SK-N-MC (cell line): ENCODE data around the gene PACS1.

Source experiments
- DNase-seq: peaks from one replicate; pipeline ENCODE4 v3.0.0-alpha.2; 2011; ENCODE audit warnings: low read depth, low spot score
- H3K27ac ChIP-seq: fragments of 200-600 bp; sonication (generic); 2 replicates; pipeline ENCODE4 v1.5.1; 2016; ENCODE audit warnings: mixed run types
- H3K36me3 ChIP-seq: fragments of 200-600 bp; sonication (generic); 2 replicates; pipeline ENCODE4 v1.6.1; 2017; ENCODE audit warnings: antibody characterized with exemption, low read length, mixed read lengths; ENCODE audit not compliant: insufficient read depth
- H3K4me3 ChIP-seq: fragments of 200-600 bp; sonication (generic); 2 replicates; pipeline ENCODE4 v1.5.1; 2016
- H3K9ac ChIP-seq: fragments of 200-600 bp; sonication (generic); 2 replicates; pipeline ENCODE4 v1.8.0; 2017; ENCODE audit warnings: mixed run types, mixed read lengths; ENCODE audit not compliant: insufficient read length
- H3K9me3 ChIP-seq: fragments of 200-600 bp; sonication (generic); 2 replicates; pipeline ENCODE4 v1.6.1; 2017; ENCODE audit warnings: low read depth, mild to moderate bottlenecking, antibody characterized with exemption, low read length, moderate library complexity, mixed read lengths
- EZH2 ChIP-seq: fragments of 200-600 bp; sonication (generic); IDR thresholded peaks from one replicate; pipeline ENCODE4 v1.6.1; 2017; ENCODE audit warnings: antibody characterized with exemption
- FOXP2 ChIP-seq: optimal IDR thresholded peaks from 2 replicates; pipeline ENCODE3; 2011; ENCODE audit warnings: mild to moderate bottlenecking, moderate library complexity; ENCODE audit not compliant: insufficient read depth; ENCODE audit errors: extremely low read length, control extremely low read depth
- POLR2AphosphoS5 ChIP-seq: IDR thresholded peaks from 2 replicates; pipeline ENCODE4 v1.6.1; 2012; ENCODE audit warnings: mild to moderate bottlenecking, low read depth, low read length, borderline replicate concordance

Gene PACS1

DNA sequence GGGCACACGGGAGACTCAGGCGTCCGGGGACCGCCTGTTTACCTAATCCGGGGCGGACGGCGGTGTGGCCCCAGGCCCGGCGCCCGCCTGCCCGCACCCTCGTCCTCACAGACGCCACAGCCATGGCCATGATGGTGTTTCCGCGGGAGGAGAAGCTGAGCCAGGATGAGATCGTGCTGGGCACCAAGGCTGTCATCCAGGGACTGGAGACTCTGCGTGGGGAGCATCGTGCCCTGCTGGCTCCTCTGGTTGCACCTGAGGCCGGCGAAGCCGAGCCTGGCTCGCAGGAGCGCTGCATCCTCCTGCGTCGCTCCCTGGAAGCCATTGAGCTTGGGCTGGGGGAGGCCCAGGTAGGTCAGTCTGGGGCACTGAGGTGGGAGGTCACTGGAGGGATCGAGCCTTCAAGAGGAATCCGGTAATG is 188.4 kb downstream of the PACS1 start:
- peak overlapping the region; percentile 93 for H3K4me3 ChIP-seq
- TF ChIP-seq EZH2 = no peak
- 0 out of 2 replicates have a peak, but pooled peaks have one; percentile 15 for TF ChIP-seq POLR2AphosphoS5
- TF ChIP-seq FOXP2 = no peak
- peak overlapping the region; percentile 81 for H3K9ac ChIP-seq
- DNase-seq = no peak
- peaks cover 4% of the 10 kb centered on the region; the same call in 1 of the 2 replicates for H3K36me3 ChIP-seq
- no peaks in the 10 kb centered on the region for H3K9me3 ChIP-seq
- H3K27ac ChIP-seq = no peak overlapping the region

DNA sequence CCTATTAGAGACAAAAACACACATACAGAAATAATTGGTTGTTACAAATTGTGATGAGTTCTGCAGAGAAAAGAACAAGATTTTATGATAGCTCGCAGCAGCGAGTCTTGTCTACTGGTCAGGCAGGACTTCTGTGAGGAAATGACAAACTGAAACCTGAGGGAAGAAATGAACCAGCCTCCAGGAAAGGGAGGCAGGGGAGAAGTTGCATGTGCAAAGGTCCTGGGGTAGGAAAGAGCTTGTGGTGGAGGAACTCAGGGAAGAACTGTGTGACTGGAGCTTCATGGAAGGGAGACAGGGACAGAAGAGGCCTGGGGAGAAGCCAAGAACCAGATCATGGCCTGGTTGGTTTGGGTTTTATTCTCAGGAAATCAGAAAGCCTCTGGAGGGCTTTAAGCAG is 189.2 kb downstream of the PACS1 start:
- DNase-seq = no peak
- TF ChIP-seq EZH2 (no peak), POLR2AphosphoS5 (no peak), FOXP2 (no peak)
- Histone ChIP-seq H3K9me3 (no peaks in the 10 kb centered on the region), H3K27ac (no peak overlapping the region), H3K4me3 (no peak overlapping the region), H3K36me3 (peaks cover 4% of the 10 kb centered on the region; the same call in 1 of the 2 replicates), H3K9ac (no peak overlapping the region)

DNA sequence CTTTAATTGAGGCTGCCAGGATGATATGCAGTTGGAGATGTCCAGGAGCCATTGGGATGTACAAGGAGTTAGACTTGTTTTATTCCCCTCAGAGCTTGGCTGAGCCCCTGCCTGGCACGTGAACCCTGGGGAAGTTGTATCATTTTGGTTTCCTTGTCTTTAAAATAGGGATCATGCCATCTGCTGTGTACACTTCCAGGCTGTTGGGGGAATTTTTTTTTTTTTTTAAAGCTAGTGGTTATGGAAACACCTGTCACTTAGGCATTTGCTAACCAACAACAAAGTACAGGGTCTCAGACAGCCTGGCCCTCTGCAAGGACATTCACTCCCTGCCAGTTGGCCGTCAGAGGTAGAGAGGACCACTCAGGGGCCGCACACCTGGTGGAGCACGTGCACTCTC is 189.9 kb downstream of the PACS1 start:
- TF ChIP-seq POLR2AphosphoS5 = no peak
- TF ChIP-seq EZH2 = no peak
- TF ChIP-seq FOXP2 = no peak
- H3K36me3 ChIP-seq = peaks cover 4% of the 10 kb centered on the region; the same call in 1 of the 2 replicates
- no peaks in the 10 kb centered on the region for H3K9me3 ChIP-seq
- no peak overlapping the region for H3K27ac ChIP-seq
- no peak for DNase-seq
- H3K9ac ChIP-seq = no peak overlapping the region
- no peak overlapping the region for H3K4me3 ChIP-seq

DNA sequence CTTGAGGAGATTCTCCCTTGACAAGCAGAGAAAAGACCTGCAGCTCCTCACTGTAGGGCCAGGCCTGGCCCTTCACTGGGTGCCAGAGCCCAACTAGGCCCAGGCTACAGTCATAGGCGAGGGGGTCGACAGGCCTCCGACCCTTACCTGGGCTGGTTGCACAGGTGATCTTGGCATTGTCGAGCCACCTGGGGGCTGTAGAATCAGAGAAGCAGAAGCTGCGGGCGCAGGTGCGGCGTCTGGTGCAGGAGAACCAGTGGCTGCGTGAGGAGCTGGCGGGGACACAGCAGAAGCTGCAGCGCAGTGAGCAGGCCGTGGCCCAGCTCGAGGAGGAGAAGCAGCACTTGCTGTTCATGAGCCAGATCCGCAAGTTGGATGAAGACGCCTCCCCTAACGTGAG is 191.5 kb downstream of the PACS1 start:
- no peak overlapping the region for H3K27ac ChIP-seq
- H3K9ac ChIP-seq = no peak overlapping the region
- H3K36me3 ChIP-seq = peaks cover 4% of the 10 kb centered on the region; the same call in 1 of the 2 replicates
- DNase-seq = no peak
- TF ChIP-seq EZH2 (no peak), POLR2AphosphoS5 (no peak), FOXP2 (no peak)
- no peaks in the 10 kb centered on the region for H3K9me3 ChIP-seq
- no peak overlapping the region for H3K4me3 ChIP-seq

DNA sequence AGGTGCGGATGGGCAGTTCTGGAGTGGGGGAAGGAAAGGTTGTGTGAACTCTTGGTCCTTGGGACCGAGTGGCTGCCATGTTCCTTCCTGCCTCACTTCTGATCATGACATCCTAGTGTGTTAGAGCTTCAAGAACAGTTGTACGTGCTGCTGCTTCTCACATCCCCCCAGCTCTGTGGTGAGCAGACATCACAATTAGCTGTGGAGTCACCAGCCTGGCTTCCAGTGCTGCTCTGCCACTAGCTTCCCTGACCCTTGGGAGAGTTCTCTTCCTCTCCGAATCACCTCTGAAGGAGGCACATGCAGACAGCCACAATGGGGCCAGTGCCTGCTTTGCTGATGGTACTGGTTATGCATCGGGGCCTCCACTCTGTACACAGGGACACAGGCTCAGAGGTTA is 192.1 kb downstream of the PACS1 start:
- no peak for TF ChIP-seq FOXP2
- no peak for TF ChIP-seq EZH2
- TF ChIP-seq POLR2AphosphoS5 = no peak
- Histone ChIP-seq H3K4me3 (no peak overlapping the region), H3K9ac (no peak overlapping the region), H3K27ac (no peak overlapping the region), H3K9me3 (no peaks in the 10 kb centered on the region), H3K36me3 (peaks cover 4% of the 10 kb centered on the region; the same call in 1 of the 2 replicates)
- DNase-seq = no peak

DNA sequence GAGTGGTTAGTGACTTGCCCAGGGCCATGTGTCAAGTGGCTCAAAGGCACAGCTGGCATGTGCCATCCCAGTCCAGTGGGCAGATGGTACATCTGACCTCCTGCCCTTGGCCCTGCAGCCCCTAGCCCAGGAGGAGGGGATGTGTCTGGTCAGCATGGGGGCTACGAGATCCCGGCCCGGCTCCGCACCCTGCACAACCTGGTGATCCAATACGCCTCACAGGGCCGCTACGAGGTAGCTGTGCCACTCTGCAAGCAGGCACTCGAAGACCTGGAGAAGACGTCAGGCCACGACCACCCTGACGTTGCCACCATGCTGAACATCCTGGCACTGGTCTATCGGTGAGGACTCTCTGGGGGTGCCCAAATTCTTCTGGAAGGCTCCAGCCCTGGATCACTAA is 192.6 kb downstream of the PACS1 start:
- H3K9me3 ChIP-seq = no peaks in the 10 kb centered on the region
- H3K9ac ChIP-seq = no peak overlapping the region
- no peak overlapping the region for H3K27ac ChIP-seq
- no peak overlapping the region for H3K4me3 ChIP-seq
- TF ChIP-seq EZH2 (no peak), FOXP2 (no peak), POLR2AphosphoS5 (no peak)
- H3K36me3 ChIP-seq = peaks cover 4% of the 10 kb centered on the region; the same call in 1 of the 2 replicates
- no peak for DNase-seq

DNA sequence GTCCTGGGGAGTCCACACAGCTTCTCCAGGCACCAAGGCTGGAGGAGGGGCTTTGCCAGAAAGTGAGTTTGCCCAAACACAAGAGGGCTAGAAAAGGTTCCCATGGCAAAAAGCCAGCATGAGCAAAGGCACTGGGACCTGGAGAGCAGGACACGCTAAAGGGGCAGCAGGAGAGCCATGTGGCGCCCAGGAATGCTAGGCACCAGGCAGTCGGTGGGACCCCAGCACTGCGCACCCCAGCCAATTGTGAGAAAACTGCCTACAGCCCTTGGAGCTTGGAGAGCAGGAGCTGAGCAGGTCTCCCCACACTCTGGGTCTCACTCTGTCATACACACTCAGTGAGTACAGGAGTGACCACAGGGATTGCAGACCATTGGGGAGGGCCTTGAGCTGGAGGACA is 193.2 kb downstream of the PACS1 start:
- Histone ChIP-seq H3K9ac (no peak overlapping the region), H3K27ac (no peak overlapping the region), H3K9me3 (no peaks in the 10 kb centered on the region), H3K36me3 (peaks cover 4% of the 10 kb centered on the region; the same call in 1 of the 2 replicates), H3K4me3 (no peak overlapping the region)
- DNase-seq = no peak
- TF ChIP-seq EZH2 (no peak), POLR2AphosphoS5 (no peak), FOXP2 (no peak)

DNA sequence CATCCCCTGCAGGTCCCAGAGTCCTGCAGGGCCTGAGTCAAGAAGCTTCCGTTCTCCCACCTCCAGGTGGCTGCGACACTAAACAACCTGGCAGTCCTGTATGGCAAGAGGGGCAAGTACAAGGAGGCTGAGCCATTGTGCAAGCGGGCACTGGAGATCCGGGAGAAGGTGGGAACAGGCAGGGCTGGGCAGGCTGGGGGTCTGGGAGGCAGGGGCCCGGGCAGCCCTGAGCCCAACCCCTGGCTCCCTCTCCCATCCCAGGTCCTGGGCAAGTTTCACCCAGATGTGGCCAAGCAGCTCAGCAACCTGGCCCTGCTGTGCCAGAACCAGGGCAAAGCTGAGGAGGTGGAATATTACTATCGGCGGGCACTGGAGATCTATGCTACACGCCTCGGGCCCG is 193.7 kb downstream of the PACS1 start:
- TF ChIP-seq POLR2AphosphoS5 (no peak), EZH2 (no peak), FOXP2 (no peak)
- Histone ChIP-seq H3K4me3 (no peak overlapping the region), H3K9me3 (no peaks in the 10 kb centered on the region), H3K9ac (no peak overlapping the region), H3K27ac (no peak overlapping the region), H3K36me3 (peaks cover 4% of the 10 kb centered on the region; the same call in 1 of the 2 replicates)
- no peak for DNase-seq

DNA sequence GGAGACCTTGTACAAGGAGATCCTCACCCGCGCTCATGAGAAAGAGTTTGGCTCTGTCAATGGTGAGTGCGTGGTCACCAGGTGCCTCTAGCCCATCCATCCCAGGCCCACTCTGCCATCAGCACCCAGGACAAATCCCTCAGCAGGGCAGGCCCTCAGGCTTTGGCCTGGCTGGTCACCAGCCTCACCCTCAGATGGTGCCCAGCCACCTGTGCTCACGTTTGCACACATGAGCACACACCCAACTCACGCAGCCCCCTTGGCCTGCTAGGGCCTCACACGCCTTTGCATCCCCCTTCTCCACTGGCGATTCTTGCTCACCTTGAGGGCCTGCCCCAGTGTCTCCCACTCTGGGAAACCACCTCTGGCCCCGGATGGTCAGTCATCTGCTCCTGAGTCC is 194.3 kb downstream of the PACS1 start:
- Histone ChIP-seq H3K36me3 (peaks cover 4% of the 10 kb centered on the region; the same call in 1 of the 2 replicates), H3K4me3 (no peak overlapping the region), H3K27ac (no peak overlapping the region), H3K9me3 (no peaks in the 10 kb centered on the region), H3K9ac (no peak overlapping the region)
- DNase-seq = no peak
- no peak for TF ChIP-seq EZH2

DNA sequence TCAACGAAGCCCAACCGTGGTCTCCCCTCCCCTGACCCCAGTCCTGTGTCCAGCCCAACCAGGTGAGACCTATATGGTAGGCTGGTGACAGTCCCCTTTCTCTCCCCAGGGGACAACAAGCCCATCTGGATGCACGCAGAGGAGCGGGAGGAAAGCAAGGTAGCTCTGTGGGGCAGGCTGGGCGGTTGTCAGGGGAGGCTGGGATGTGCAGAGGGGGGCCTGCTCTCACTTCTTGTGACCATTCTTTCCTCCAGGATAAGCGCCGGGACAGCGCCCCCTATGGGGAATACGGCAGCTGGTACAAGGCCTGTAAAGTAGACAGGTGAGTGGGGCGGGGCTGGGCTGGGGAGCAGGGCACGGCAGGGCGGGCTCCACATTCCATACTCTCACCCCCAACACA is 194.8 kb downstream of the PACS1 start:
- DNase-seq = no peak
- Histone ChIP-seq H3K9me3 (no peaks in the 10 kb centered on the region), H3K9ac (no peak overlapping the region), H3K27ac (no peak overlapping the region), H3K36me3 (no peaks in the 10 kb centered on the region; the same call in 1 of the 2 replicates), H3K4me3 (no peak overlapping the region)
- no peak for TF ChIP-seq EZH2
- TF ChIP-seq FOXP2 = no peak
- TF ChIP-seq POLR2AphosphoS5 = no peak
